Ramos (cell line): ENCODE data around the gene ZGLP1.

Experiments used
- in situ Hi-C: fragments of 300-500 bp; cut with MboI; formaldehyde crosslinking; loops from one replicate; pipeline ENCODE4 v1.14.3; 2022; ENCODE audit warnings: low sequenced_read_pairs; ENCODE audit not compliant: unreplicated experiment

The ZGLP1 gene

DNA sequence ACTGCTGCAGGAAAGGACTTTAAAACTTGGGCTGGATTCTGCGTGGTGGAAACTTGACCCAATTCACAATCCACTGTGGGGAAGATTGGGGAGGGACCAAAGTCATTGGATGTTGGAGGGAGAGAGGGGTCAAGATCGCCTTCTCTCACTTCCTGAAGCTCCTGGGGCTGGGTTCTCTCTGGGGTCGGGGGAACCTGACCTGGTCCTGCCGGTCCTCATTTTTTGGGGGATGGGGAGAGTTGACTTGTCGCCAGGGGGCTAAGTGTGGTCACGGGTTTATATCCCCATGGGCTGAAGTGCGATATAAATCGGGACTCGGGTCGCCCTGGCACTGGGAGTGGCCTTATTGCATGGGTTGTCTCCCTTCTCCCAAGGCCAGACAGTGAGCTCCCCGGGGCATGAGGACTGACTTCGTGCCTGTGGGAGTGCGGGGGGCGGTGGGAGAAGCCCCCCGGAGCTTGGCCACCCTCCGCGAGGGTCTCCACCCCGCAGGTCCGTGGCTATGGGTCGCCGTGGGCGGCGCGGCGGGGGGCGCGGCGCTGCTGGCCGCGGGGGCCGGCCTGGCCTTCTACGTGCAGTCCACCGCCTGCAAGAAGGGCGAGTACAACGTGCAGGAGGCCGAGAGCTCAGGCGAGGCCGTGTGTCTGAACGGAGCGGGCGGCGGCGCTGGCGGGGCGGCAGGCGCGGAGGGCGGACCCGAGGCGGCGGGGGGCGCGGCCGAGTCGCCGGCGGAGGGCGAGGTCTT, 13.6 kb downstream of the ZGLP1 start:
- in situ Hi-C loops, result no loop called here

GRCh38 chr19:10295305-10295846, 14.2 kb downstream of the ZGLP1 start:
- in situ Hi-C loops, result no loop called here

DNA sequence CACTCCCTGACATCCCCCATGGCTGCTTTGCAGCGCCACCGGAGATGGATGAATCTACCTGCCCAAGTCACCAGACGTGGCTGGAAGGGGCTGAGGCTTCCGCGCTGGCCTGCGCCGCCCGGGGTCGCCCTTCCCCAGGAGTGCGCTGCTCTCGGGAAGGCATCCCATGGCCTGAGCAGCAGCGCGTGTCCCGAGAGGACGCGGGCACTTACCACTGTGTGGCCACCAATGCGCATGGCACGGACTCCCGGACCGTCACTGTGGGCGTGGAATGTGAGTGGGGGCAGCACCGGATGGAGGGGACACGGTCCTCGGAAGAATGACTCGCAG, 15.3 kb downstream of the ZGLP1 start:
- in situ Hi-C loops, result no loop called here

- in situ Hi-C loops, result no loop called here
Measured at GRCh38 chr19:10293637-10294367, 15.8 kb downstream of the ZGLP1 start.

DNA sequence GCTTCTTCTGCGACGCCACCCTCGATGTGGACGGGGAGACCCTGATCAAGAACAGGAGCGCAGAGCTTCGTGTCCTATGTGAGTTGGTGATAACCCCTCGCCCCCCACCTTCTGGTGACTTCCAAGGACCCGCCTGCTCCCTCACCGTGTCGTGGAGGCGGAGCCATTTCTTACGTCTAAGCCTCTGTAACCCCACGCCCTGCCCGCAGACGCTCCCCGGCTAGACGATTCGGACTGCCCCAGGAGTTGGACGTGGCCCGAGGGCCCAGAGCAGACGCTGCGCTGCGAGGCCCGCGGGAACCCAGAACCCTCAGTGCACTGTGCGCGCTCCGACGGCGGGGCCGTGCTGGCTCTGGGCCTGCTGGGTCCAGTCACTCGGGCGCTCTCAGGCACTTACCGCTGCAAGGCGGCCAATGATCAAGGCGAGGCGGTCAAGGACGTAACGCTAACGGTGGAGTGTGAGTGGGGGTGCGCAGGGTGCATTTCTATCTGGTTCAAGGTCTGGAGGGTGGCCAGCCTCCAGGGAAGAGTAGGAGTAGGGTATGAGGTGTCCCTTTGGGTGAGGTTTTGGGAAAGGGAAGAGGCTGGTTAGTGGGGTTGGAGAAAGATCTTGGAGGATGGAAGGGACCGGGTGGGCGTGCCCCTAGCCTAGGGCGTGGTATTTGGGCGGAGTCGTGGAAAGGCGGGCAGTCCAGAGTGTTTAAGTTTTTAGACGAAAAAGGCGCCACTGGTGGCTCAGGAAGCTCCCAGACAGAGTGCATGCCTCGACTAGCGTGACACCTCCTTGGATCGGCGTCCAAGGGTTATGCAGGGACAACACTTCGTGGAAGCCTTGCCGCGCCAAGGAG, 16.6 kb downstream of the ZGLP1 start:
- in situ Hi-C loops, result no loop called here

- in situ Hi-C loops, result no loop called here
Measured at GRCh38 chr19:10292206-10292788, 17.3 kb downstream of the ZGLP1 start.

DNA sequence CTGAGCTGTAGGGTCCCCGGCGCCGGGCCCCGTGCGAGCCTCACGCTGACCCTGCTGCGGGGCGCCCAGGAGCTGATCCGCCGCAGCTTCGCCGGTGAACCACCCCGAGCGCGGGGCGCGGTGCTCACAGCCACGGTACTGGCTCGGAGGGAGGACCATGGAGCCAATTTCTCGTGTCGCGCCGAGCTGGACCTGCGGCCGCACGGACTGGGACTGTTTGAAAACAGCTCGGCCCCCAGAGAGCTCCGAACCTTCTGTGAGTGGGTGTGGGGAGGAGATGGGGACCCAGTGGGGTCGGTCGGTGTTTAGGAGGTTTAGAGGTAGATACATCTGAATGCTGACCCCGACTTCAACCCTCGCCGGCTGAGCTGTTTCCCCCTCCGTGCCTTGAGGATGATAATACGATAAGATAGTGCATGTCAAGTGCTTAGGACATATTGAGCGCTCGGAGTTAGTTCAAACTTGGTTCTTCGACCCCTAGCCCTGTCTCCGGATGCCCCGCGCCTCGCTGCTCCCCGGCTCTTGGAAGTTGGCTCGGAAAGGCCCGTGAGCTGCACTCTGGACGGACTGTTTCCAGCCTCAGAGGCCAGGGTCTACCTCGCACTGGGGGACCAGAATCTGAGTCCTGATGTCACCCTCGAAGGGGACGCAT, 17.9 kb downstream of the ZGLP1 start:
- in situ Hi-C loops, result no loop called here

DNA sequence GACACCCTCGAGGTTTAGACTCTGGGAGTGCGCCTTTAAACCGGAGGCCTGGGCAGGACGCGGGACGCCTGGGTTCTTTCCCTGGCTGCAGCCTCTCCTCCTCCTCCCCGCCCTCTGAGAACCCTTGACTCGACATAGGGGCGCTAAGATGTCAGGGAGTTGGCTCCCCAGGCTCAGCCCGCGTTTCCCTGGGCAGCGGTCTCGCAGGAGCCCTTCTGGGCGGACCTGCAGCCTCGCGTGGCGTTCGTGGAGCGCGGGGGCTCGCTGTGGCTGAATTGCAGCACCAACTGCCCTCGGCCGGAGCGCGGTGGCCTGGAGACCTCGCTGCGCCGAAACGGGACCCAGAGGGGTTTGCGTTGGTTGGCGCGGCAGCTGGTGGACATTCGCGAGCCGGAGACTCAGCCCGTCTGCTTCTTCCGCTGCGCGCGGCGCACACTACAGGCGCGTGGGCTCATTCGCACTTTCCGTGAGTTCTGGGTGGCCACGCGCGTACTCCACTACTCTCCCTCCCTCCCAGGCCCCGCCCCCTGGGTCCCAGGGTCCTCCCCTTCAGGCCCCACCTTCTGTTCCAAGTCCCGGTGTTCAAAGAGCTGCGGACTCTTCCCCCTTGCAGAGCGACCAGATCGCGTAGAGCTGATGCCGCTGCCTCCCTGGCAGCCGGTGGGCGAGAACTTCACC, 18.6 kb downstream of the ZGLP1 start:
- in situ Hi-C loops, result no loop called here

DNA sequence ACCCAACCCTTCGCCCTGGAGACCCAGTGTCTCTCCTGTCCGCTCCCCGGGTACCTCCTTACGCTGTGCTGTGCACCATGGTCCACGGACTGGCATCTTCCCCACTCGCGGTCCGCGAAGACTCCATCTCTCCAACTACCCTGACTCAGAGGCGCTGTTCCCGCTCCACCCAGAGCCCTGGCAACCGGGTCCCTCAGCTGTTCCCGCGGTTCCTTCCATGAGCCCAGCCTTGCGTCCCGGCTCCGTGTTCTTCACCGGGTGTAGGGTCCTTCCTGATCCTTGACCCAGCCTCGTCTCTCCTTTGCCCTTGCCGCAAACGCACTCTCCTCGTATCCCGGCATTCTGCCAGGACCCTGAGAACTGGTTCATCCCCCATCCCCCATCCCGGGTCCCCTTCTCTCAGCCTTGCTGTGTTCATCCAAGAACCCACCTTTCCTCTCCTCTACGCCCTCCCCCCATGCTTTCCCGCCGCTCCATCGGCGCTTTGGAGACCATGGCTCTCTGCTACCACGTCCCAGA, 19.2 kb downstream of the ZGLP1 start:
- in situ Hi-C loops, result no loop called here

DNA sequence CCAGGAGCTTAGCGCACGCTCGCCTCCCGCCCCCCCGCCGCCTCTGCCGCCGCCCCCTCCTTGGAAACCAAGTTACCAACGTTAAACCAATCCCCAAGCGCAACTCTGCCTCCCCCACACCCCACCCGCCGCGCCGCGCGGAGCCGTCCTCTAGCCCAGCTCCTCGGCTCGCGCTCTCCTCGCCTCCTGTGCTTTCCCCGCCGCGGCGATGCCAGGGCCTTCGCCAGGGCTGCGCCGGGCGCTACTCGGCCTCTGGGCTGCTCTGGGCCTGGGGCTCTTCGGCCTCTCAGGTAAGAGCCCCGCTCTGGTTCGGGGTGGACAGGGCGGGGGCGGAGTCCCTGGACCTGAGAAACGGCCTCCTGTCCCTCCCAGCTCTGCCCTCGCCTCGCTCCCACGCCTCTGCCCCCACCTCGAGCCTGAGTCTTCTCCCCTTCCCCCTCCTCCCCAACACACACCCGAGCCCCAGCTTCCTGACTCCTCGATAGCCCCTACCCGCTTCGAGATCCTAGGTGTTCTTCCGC, 19.7 kb downstream of the ZGLP1 start, which contains the start of gene ICAM5:
Gene ICAM5 (plus strand): TSS at position 117 of the 521 bp plus-strand sequence. CDS start 92 bp downstream, at position 209.
- in situ Hi-C loops, result no loop called here

GRCh38 chr19:10289167-10289835, 20.3 kb downstream of the ZGLP1 start:
- in situ Hi-C loops, result no loop called here

GRCh38 chr19:10288662-10289166, 20.9 kb downstream of the ZGLP1 start:
- in situ Hi-C loops, result no loop called here

DNA sequence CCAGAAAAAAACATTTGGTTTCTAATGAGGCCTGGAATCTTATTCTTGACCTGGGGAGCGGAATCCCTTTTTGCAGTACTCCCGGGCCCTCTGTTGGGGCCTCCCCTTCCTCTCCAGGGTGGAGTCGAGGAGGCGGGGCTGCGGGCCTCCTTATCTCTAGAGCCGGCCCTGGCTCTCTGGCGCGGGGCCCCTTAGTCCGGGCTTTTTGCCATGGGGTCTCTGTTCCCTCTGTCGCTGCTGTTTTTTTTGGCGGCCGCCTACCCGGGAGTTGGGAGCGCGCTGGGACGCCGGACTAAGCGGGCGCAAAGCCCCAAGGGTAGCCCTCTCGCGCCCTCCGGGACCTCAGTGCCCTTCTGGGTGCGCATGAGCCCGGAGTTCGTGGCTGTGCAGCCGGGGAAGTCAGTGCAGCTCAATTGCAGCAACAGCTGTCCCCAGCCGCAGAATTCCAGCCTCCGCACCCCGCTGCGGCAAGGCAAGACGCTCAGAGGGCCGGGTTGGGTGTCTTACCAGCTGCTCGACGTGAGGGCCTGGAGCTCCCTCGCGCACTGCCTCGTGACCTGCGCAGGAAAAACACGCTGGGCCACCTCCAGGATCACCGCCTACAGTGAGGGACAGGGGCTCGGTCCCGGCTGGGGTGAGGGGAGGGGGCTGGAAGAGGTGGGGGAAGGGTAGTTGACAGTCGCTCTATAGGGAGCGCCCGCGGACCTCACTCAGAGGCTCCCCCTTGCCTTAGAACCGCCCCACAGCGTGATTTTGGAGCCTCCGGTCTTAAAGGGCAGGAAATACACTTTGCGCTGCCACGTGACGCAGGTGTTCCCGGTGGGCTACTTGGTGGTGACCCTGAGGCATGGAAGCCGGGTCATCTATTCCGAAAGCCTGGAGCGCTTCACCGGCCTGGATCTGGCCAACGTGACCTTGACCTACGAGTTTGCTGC, 22.5 kb downstream of the ZGLP1 start, which contains the start of gene ICAM4:
Gene ICAM4 (plus strand): TSS at position 153 of the 935 bp plus-strand sequence. CDS start 58 bp downstream, at position 211.
- in situ Hi-C loops, result no loop called here

DNA sequence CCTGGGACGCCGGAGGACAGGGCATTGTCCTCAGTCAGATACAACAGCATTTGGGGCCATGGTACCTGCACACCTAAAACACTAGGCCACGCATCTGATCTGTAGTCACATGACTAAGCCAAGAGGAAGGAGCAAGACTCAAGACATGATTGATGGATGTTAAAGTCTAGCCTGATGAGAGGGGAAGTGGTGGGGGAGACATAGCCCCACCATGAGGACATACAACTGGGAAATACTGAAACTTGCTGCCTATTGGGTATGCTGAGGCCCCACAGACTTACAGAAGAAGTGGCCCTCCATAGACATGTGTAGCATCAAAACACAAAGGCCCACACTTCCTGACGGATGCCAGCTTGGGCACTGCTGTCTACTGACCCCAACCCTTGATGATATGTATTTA, 24.2 kb downstream of the ZGLP1 start:
- in situ Hi-C loops, result no loop called here

GRCh38 chr19:10284960-10285278, 24.7 kb downstream of the ZGLP1 start:
- in situ Hi-C loops, result no loop called here

GRCh38 chr19:10284065-10284959, 25.3 kb downstream of the ZGLP1 start:
- in situ Hi-C loops, result no loop called here
